ENCODE data around the gene SCYGR8. TPM values are rescaled to one million over a fixed set of nuclear protein-coding genes. Genes with fewer than 3 reads are reported as not detected.

The SCYGR8 gene
- total RNA-seq, 2 donors from 2014 or later: not detected

DNA sequence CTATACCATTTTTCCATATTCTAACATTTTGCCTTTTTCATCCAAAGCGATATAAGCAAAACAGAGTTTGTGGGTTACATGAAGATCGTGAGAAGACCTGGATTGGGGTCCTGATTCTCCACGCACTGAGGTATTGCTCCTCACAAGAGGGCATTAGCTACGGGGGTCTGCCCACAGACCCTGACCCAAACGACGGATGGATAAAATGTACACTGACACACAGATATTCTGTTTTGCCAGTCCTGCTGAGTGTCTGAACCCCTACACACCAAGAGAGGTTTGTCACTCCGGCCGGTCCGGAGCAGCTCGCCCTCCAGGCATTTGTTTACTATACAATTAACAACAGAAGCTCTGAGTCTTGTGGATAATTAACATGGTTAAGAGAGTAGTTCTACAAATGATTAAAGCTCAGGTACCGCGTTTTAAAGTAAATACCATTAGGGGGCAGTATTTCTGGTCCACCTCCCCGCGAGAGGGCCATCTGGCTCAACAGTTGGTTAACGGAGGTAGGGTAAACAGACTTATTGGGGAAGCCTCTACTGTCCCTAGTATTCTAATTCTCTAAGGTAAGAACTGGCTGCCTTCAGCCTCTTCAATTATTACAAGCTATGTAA is 28.4 kb downstream of the SCYGR8 start:
- Histone ChIP-seq H3K4me3 (no peak overlapping the region), H3K9me3 (no peaks in the 10 kb centered on the region), H3K4me1 (no peaks in the 10 kb centered on the region), H3K36me3 (no peaks in the 10 kb centered on the region), H3K27me3 (no peaks in the 10 kb centered on the region), H3K27ac (no peak overlapping the region)
- TF ChIP-seq, protein P1, sequence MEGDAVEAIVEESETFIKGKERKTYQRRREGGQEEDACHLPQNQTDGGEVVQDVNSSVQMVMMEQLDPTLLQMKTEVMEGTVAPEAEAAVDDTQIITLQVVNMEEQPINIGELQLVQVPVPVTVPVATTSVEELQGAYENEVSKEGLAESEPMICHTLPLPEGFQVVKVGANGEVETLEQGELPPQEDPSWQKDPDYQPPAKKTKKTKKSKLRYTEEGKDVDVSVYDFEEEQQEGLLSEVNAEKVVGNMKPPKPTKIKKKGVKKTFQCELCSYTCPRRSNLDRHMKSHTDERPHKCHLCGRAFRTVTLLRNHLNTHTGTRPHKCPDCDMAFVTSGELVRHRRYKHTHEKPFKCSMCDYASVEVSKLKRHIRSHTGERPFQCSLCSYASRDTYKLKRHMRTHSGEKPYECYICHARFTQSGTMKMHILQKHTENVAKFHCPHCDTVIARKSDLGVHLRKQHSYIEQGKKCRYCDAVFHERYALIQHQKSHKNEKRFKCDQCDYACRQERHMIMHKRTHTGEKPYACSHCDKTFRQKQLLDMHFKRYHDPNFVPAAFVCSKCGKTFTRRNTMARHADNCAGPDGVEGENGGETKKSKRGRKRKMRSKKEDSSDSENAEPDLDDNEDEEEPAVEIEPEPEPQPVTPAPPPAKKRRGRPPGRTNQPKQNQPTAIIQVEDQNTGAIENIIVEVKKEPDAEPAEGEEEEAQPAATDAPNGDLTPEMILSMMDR (IDR thresholded peaks at IDR 0.05): no peak
- no peak for DNase-seq (ENCODE audit: low spot score)

DNA sequence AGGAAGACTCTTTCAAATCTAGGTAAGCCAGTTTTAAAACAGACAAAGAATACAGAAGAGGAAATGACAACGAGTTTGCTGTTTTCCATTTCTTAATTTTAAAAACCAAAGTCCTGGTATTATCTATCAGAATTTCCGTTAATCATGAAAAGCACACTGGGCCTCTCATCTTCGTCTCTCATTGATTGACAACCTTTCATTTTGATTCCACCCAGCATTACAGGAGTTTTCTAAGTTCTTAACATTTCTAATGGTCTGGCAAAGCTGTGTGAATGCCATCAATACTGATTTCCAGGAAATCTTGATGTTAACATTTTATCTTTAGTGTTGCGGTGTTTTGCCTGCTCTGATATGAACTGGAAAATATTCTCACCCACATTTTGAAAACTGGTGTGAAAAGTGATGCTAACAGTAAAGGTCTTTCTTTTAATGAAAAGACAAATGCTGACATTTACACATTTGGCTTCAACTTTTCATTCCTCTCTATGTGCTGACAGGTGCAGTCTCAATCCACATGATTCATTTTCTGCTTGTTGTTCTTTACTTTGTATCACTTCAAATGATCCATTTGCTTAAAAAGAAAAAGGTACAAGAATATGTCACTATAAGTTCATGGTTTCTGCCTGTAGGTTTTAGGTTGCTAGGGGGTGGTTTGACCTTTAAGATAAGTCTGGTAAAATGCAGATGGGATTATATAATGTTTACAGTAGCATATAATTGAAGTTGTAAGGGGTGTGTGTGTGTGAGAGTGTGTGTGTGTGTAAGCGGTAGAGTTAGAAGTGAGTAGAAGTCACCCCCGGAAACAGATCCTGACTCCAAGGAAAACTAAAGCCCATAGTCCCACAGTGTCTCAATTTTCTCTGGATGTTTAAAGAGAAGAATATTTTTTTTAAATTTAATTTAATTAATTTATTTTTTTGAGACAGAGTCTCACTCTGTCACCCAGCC is 29.5 kb downstream of the SCYGR8 start:
- H3K36me3 ChIP-seq: no peaks in the 10 kb centered on the region
- H3K4me3 ChIP-seq: no peak overlapping the region
- no peak overlapping the region for H3K27ac ChIP-seq
- no peaks in the 10 kb centered on the region for H3K4me1 ChIP-seq
- H3K9me3 ChIP-seq: no peaks in the 10 kb centered on the region
- no peaks in the 10 kb centered on the region for H3K27me3 ChIP-seq
- TF ChIP-seq, protein P1 (IDR thresholded peaks at IDR 0.05): no peak
- no peak for DNase-seq (ENCODE audit: low spot score)

DNA sequence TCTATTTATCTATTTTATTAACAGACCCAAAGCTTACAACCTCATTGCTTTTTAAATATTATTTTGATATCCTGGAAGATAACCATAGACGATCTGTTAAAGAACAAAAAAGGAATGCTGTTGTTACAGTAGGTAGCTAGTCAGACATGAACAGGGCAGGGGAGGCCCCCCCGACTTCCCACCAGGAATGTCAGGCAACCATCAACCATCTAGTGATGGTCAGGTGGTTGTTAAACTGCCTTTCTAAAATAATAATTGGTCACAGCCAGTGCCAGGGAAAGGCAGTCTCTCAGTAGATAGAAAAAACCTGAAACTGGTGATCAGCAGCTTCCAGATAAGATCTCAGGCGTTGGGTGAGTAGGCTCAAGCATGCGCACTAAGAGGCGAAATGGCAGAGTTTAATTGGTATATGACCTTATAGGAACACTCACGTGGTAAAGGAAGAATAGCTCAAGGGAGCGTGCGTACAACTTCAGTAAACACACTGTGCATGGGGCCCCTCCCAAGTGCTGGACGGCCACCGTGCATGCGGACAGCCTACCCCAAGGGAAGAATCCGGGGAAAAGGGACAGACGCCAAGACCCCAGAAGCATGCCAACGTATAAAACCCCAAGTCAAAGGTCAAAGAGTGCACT is 35.4 kb downstream of the SCYGR8 start:
- H3K27ac ChIP-seq: no peak overlapping the region
- TF ChIP-seq, protein P1 (IDR thresholded peaks at IDR 0.05): no peak
- H3K4me1 ChIP-seq: no peaks in the 10 kb centered on the region
- no peaks in the 10 kb centered on the region for H3K36me3 ChIP-seq
- no peaks in the 10 kb centered on the region for H3K27me3 ChIP-seq
- peak; percentile 57 for DNase-seq (ENCODE audit: low spot score)
- no peaks in the 10 kb centered on the region for H3K9me3 ChIP-seq
- H3K4me3 ChIP-seq: no peak overlapping the region

DNA sequence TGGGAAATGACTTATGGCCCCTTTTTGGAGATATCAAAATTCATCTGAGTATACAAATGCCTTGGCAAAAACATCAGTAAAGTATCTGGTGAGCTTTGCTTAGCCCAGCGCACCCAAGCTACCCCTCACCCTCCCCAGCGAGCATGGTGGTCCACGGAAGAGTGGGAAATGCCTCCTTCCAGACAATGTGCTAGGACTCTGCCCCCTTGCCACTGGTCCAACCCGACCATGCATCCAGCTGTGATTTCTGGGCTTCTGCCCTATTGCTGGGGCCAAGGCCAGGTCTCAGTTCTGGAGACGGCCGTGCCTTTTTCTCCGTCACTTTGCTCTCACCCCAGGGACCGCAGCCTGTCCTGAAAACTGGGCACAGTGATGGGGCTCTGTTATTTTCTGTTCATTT is 36.1 kb downstream of the SCYGR8 start:
- no peaks in the 10 kb centered on the region for H3K27me3 ChIP-seq
- H3K4me1 ChIP-seq: no peaks in the 10 kb centered on the region
- TF ChIP-seq, protein P1 (IDR thresholded peaks at IDR 0.05): no peak
- no peak overlapping the region for H3K27ac ChIP-seq
- no peaks in the 10 kb centered on the region for H3K9me3 ChIP-seq
- no peaks in the 10 kb centered on the region for H3K36me3 ChIP-seq
- H3K4me3 ChIP-seq: no peak overlapping the region
- DNase-seq (ENCODE audit: low spot score): peak; percentile 47

DNA sequence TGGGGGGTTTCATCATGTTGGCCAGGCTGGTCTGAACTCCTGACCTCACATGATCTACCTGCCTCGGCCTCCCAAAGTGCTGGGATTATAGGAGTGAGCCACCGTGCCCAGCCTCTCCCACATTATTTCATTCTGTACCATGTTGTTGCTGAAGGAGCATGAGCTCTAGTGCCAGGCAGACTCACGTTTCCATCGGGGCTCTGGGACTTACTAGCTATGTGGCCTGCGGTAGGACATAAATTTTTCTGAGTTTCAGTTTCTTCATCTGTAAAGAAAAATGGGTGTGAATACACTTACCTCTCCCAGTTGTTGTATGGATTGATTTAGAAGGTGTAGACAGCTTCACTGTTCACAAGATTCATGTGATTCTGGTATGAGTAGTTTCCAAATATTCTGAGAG is 37.1 kb downstream of the SCYGR8 start:
- TF ChIP-seq, protein P1 (IDR thresholded peaks at IDR 0.05): no peak
- no peaks in the 10 kb centered on the region for H3K9me3 ChIP-seq
- no peak overlapping the region for H3K4me3 ChIP-seq
- no peaks in the 10 kb centered on the region for H3K27me3 ChIP-seq
- no peaks in the 10 kb centered on the region for H3K4me1 ChIP-seq
- no peak overlapping the region for H3K27ac ChIP-seq
- DNase-seq (ENCODE audit: low spot score): no peak
- no peaks in the 10 kb centered on the region for H3K36me3 ChIP-seq

All from right atrium auricular region (tissue), 2 donors.